Measurements from ENCODE around the gene FLOT1. TPM values are rescaled to one million over a fixed set of nuclear protein-coding genes. Genes with fewer than 3 reads are reported as not detected.

FLOT1 gene
- total and polyA plus RNA-seq, 2 of the 4 experiments (the other 2 are of a cell fraction), result 96.2 to 162 TPM

DNA sequence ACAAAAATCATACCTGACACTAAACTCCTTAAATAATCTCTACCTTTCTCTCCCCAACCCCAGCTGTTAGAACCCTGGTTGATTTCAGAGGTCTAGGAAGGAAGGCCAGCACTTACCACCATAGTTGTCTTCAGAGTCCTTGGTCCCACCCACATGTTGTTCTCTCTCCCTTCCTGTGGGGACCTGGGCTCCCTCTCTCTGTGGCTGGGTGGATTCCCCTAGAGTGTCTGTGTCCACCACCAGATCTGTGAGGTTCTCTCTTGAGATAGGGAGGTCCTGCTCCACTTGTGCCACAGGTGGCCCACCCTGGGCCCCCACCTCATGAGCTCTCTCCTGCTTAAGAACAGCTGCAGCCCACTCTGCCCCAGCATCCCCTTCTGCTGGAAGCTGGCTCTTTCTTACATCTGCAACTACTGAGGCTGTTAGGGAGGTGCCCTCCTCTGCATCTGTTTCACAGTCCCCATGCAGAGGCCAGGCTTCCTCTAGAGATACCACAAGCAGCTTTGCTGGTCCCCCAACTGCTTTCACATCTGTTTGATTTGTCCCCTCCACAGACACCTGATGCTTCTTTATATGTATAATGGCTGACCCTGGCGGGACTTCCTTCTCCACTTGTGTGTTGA is 30.6 kb downstream of the FLOT1 start:
- Histone ChIP-seq H2BK120ac (ENCODE audit: low read depth, low read length) (no peak overlapping the region), H2BK5ac (ENCODE audit: low read depth, low read length, poor library complexity, severe bottlenecking) (no peak overlapping the region), H3K27ac (ENCODE audit: insufficient read depth, low read length) (no peak overlapping the region), H2AFZ (replicated peaks; ENCODE audit: low read length, poor library complexity) (no peak overlapping the region), H2AK9ac (replicated peaks; ENCODE audit: low read depth, low read length, poor library complexity) (no peak overlapping the region), H3K9me1 (ENCODE audit: insufficient read depth, low read length) (peaks cover 5% of the 10 kb centered on the region), H3K23ac (ENCODE audit: low read depth, low read length) (no peak overlapping the region), H3K9ac (ENCODE audit: low read depth, low read length) (no peak overlapping the region), H3K4me3 (ENCODE audit: insufficient read depth, low read depth, low read length) (no peak overlapping the region), H3K56ac (ENCODE audit: extremely low read depth, insufficient read depth, low read length) (no peak overlapping the region), H4K20me1 (ENCODE audit: insufficient read depth, low read length) (no peaks in the 10 kb centered on the region), H2AK5ac (ENCODE audit: low read depth, low read length) (no peak overlapping the region), H2BK15ac (ENCODE audit: low read depth, low read length) (no peak overlapping the region), H3K79me1 (ENCODE audit: low read depth in 1 of 2, low read length in 2 of 2) (peaks cover 10 to 23% of the 10 kb centered on the region in 2 experiments), H3K4me2 (ENCODE audit: low read depth, low read length) (no peak overlapping the region), H3K18ac (ENCODE audit: low read depth, low read length) (no peak overlapping the region), H4K91ac (ENCODE audit: insufficient read depth, low read depth, low read length) (no peak overlapping the region), H4K5ac (ENCODE audit: low read depth, low read length) (no peak overlapping the region), H3K27me3 (ENCODE audit: control insufficient read depth, insufficient read depth, low read length) (no peaks in the 10 kb centered on the region), H4K8ac (ENCODE audit: low read depth in 2 of 2, low read length in 2 of 2) (no peak overlapping the region), H3K4me1 (ENCODE audit: control insufficient read depth, insufficient read depth, low read length) (peaks cover 4% of the 10 kb centered on the region; the same call in 1 of the 2 replicates), H3K9me3 (ENCODE audit: control insufficient read depth, insufficient read depth, low read length) (no peaks in the 10 kb centered on the region), H3K4ac (ENCODE audit: low read depth, low read length) (no peak overlapping the region), H3K36me3 (ENCODE audit: control insufficient read depth, insufficient read depth, low read length) (peaks cover 30% of the 10 kb centered on the region), H2BK20ac (ENCODE audit: low read depth, low read length) (no peak overlapping the region), H3K14ac (replicated peaks; ENCODE audit: low read depth, low read length) (no peak overlapping the region)
- no peak for DNase-seq
- in situ Hi-C loops (cut with MboI; ENCODE audit: low sequenced_read_pairs), result no loop called here
- BruUV-seq (replicated peaks), result no TSS peak
- ChIA-PET POLR2A (ENCODE audit: unreplicated experiment) (no interaction called here), CTCF (no interaction called here)
- dilution Hi-C loops (cut with HindIII; ENCODE audit: low sequenced_read_pairs, unreplicated experiment), result no loop called here
- TF ChIP-seq, protein P1, sequence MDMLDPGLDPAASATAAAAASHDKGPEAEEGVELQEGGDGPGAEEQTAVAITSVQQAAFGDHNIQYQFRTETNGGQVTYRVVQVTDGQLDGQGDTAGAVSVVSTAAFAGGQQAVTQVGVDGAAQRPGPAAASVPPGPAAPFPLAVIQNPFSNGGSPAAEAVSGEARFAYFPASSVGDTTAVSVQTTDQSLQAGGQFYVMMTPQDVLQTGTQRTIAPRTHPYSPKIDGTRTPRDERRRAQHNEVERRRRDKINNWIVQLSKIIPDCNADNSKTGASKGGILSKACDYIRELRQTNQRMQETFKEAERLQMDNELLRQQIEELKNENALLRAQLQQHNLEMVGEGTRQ (IDR thresholded peaks at IDR 0.05; ENCODE audit: low read depth, low read length), result no peak
- TF ChIP-seq MAFK (IDR thresholded peaks at IDR 0.05; ENCODE audit: low read depth, low read length) (no peak), SMC3 (IDR thresholded peaks at IDR 0.05; ENCODE audit: low read depth, low read length) (no peak), FOS (IDR thresholded peaks at IDR 0.05; ENCODE audit: low read depth, low read length) (no peak), RCOR1 (IDR thresholded peaks at IDR 0.05; ENCODE audit: insufficient replicate concordance, low read length) (no peak), CHD1 (IDR thresholded peaks at IDR 0.05; ENCODE audit: low read depth, low read length) (no peak), NFE2L2 (IDR thresholded peaks at IDR 0.05; ENCODE audit: low read depth, low read length) (no peak), MAZ (IDR thresholded peaks at IDR 0.05; ENCODE audit: borderline replicate concordance, low read depth, low read length) (no peak), MXI1 (IDR thresholded peaks at IDR 0.05; ENCODE audit: borderline replicate concordance, low read depth, low read length) (no peak)
- TF ChIP-seq, protein P2, sequence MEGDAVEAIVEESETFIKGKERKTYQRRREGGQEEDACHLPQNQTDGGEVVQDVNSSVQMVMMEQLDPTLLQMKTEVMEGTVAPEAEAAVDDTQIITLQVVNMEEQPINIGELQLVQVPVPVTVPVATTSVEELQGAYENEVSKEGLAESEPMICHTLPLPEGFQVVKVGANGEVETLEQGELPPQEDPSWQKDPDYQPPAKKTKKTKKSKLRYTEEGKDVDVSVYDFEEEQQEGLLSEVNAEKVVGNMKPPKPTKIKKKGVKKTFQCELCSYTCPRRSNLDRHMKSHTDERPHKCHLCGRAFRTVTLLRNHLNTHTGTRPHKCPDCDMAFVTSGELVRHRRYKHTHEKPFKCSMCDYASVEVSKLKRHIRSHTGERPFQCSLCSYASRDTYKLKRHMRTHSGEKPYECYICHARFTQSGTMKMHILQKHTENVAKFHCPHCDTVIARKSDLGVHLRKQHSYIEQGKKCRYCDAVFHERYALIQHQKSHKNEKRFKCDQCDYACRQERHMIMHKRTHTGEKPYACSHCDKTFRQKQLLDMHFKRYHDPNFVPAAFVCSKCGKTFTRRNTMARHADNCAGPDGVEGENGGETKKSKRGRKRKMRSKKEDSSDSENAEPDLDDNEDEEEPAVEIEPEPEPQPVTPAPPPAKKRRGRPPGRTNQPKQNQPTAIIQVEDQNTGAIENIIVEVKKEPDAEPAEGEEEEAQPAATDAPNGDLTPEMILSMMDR (conservative IDR thresholded peaks at IDR 0.05; ENCODE audit: low read depth, low read length), result no peak
- no peak for ATAC-seq (ENCODE audit: low read depth)
- WGBS, 2 experiments (ENCODE audit: extremely low coverage in 2 of 2, insufficient read length in 1 of 2), result no CpG with 5 or more reads among the region's 1 CpG
- intact Hi-C loops (cut with micrococcal nuclease), result no loop called here
